Measurements from ENCODE around the gene DENND11. TPM values are rescaled to one million over a fixed set of nuclear protein-coding genes. Genes with fewer than 3 reads are reported as not detected.

The DENND11 gene
- total RNA-seq, 1 donor from 2014 or later = 26.1 TPM

Other genes starting within 250 kb of the DENND11 start
- gene AGK, start 150.8 kb downstream of the DENND11 start, total RNA-seq = 65.7 and 68.5 TPM in 2 replicates
- gene WEE2, start 6.2 kb upstream of the DENND11 start, total RNA-seq = 0.05 and 0.14 TPM in 2 replicates
- 173 and 179 TPM in 2 replicates for gene SSBP1, start 36.2 kb upstream of the DENND11 start, total RNA-seq
- gene TAS2R3, start 61.9 kb upstream of the DENND11 start, total RNA-seq = 1.1 and 1.3 TPM in 2 replicates
- 1.1 TPM in 2 replicates for gene TAS2R4, start 74.5 kb upstream of the DENND11 start, total RNA-seq
- gene TAS2R5, start 88.1 kb upstream of the DENND11 start, total RNA-seq = 0.55 and 0.64 TPM in 2 replicates
- gene PRSS37, start 139.3 kb upstream of the DENND11 start, total RNA-seq = not detected in 2 replicates
- gene OR9A4, start 214.2 kb upstream of the DENND11 start, total RNA-seq = not detected in 2 replicates
- gene CLEC5A, start 244.8 kb upstream of the DENND11 start, total RNA-seq = not detected in 2 replicates

Data from T-helper 2 cell treated with Interferon-gamma antibody and Interleukin-4, amounts not matched to agents 100 ng/mL and 5 ng/mL, for 36 hours (primary cell).